ENCODE measurements around the gene WDR77.

WDR77 gene

GRCh38 chr1:111453706-111454105, 4.7 kb upstream of the WDR77 start:
- Histone ChIP-seq H3K27ac (ENCODE audit: low read depth, low read length) (no peak overlapping the region), H3K4me1 (ENCODE audit: control insufficient read depth, insufficient read depth, low read length) (peaks cover 4% of the 10 kb centered on the region), H3K9ac (ENCODE audit: low read length) (no peak overlapping the region), H3K36me3 (ENCODE audit: control insufficient read depth, insufficient read depth, low read length) (peaks cover 56% of the 10 kb centered on the region), H3K9me3 (ENCODE audit: control insufficient read depth, insufficient read depth, low read depth, low read length) (no peaks in the 10 kb centered on the region), H3K4me3 (ENCODE audit: low read depth, low read length) (no peak overlapping the region), H3K27me3 (ENCODE audit: control insufficient read depth, insufficient read depth, low read length) (no peaks in the 10 kb centered on the region)

- Histone ChIP-seq H3K27ac (ENCODE audit: low read depth, low read length) (no peak overlapping the region), H3K4me1 (ENCODE audit: control insufficient read depth, insufficient read depth, low read length) (peaks cover 7% of the 10 kb centered on the region), H3K9me3 (ENCODE audit: control insufficient read depth, insufficient read depth, low read depth, low read length) (no peaks in the 10 kb centered on the region), H3K27me3 (ENCODE audit: control insufficient read depth, insufficient read depth, low read length) (no peaks in the 10 kb centered on the region), H3K9ac (ENCODE audit: low read length) (no peak overlapping the region), H3K36me3 (ENCODE audit: control insufficient read depth, insufficient read depth, low read length) (peaks cover 46% of the 10 kb centered on the region), H3K4me3 (ENCODE audit: low read depth, low read length) (no peak overlapping the region)
These were observed 3.5 kb upstream of the WDR77 start for GRCh38 chr1:111452581-111452980.

- no peaks in the 10 kb centered on the region for H3K9me3 ChIP-seq (ENCODE audit: control insufficient read depth, insufficient read depth, low read depth, low read length)
- peak overlapping the region; percentile 74; the same call in 1 of the 2 replicates for H3K27ac ChIP-seq (ENCODE audit: low read depth, low read length)
- peaks cover 43% of the 10 kb centered on the region for H3K36me3 ChIP-seq (ENCODE audit: control insufficient read depth, insufficient read depth, low read length)
- H3K4me1 ChIP-seq (ENCODE audit: control insufficient read depth, insufficient read depth, low read length): peaks cover 11% of the 10 kb centered on the region
- H3K9ac ChIP-seq (ENCODE audit: low read length): peak overlapping the region; percentile 98
- peak overlapping the region; percentile 87 for H3K4me3 ChIP-seq (ENCODE audit: low read depth, low read length)
- no peaks in the 10 kb centered on the region for H3K27me3 ChIP-seq (ENCODE audit: control insufficient read depth, insufficient read depth, low read length)
These were observed 1.1 kb upstream of the WDR77 start for GRCh38 chr1:111450185-111450584.

- H3K9me3 ChIP-seq (ENCODE audit: control insufficient read depth, insufficient read depth, low read depth, low read length): no peaks in the 10 kb centered on the region
- H3K27ac ChIP-seq (ENCODE audit: low read depth, low read length): peak overlapping the region; percentile 74; the same call in 1 of the 2 replicates
- H3K4me1 ChIP-seq (ENCODE audit: control insufficient read depth, insufficient read depth, low read length): peaks cover 11% of the 10 kb centered on the region
- H3K36me3 ChIP-seq (ENCODE audit: control insufficient read depth, insufficient read depth, low read length): peaks cover 44% of the 10 kb centered on the region
- peak overlapping the region; percentile 87 for H3K4me3 ChIP-seq (ENCODE audit: low read depth, low read length)
- peak overlapping the region; percentile 98 for H3K9ac ChIP-seq (ENCODE audit: low read length)
- no peaks in the 10 kb centered on the region for H3K27me3 ChIP-seq (ENCODE audit: control insufficient read depth, insufficient read depth, low read length)
These were observed 604 bp upstream of the WDR77 start for GRCh38 chr1:111449703-111450017.

GRCh38 chr1:111448482-111448917, 556 bp downstream of the WDR77 start:
- peaks cover 44% of the 10 kb centered on the region for H3K36me3 ChIP-seq (ENCODE audit: control insufficient read depth, insufficient read depth, low read length)
- no peaks in the 10 kb centered on the region for H3K27me3 ChIP-seq (ENCODE audit: control insufficient read depth, insufficient read depth, low read length)
- H3K9me3 ChIP-seq (ENCODE audit: control insufficient read depth, insufficient read depth, low read depth, low read length): no peaks in the 10 kb centered on the region
- H3K27ac ChIP-seq (ENCODE audit: low read depth, low read length): peak overlapping the region; percentile 75; the same call in 1 of the 2 replicates
- H3K4me3 ChIP-seq (ENCODE audit: low read depth, low read length): peak overlapping the region; percentile 87
- H3K4me1 ChIP-seq (ENCODE audit: control insufficient read depth, insufficient read depth, low read length): peaks cover 11% of the 10 kb centered on the region
- H3K9ac ChIP-seq (ENCODE audit: low read length): peak overlapping the region; percentile 96

- Histone ChIP-seq H3K36me3 (ENCODE audit: control insufficient read depth, insufficient read depth, low read length) (peaks cover 51% of the 10 kb centered on the region), H3K9ac (ENCODE audit: low read length) (peak overlapping the region; percentile 96), H3K9me3 (ENCODE audit: control insufficient read depth, insufficient read depth, low read depth, low read length) (no peaks in the 10 kb centered on the region), H3K4me3 (ENCODE audit: low read depth, low read length) (peak overlapping the region; percentile 87), H3K4me1 (ENCODE audit: control insufficient read depth, insufficient read depth, low read length) (peaks cover 11% of the 10 kb centered on the region), H3K27me3 (ENCODE audit: control insufficient read depth, insufficient read depth, low read length) (no peaks in the 10 kb centered on the region), H3K27ac (ENCODE audit: low read depth, low read length) (no peak overlapping the region)
These were observed 1.8 kb downstream of the WDR77 start for GRCh38 chr1:111446967-111447892.

GRCh38 chr1:111446546-111446945, 2.5 kb downstream of the WDR77 start:
- Histone ChIP-seq H3K4me1 (ENCODE audit: control insufficient read depth, insufficient read depth, low read length) (peaks cover 11% of the 10 kb centered on the region), H3K9ac (ENCODE audit: low read length) (no peak overlapping the region), H3K9me3 (ENCODE audit: control insufficient read depth, insufficient read depth, low read depth, low read length) (no peaks in the 10 kb centered on the region), H3K27me3 (ENCODE audit: control insufficient read depth, insufficient read depth, low read length) (no peaks in the 10 kb centered on the region), H3K36me3 (ENCODE audit: control insufficient read depth, insufficient read depth, low read length) (peaks cover 57% of the 10 kb centered on the region), H3K4me3 (ENCODE audit: low read depth, low read length) (peak overlapping the region; percentile 87; the same call in 1 of the 2 replicates), H3K27ac (ENCODE audit: low read depth, low read length) (no peak overlapping the region)

- Histone ChIP-seq H3K9me3 (ENCODE audit: control insufficient read depth, insufficient read depth, low read depth, low read length) (no peaks in the 10 kb centered on the region), H3K4me3 (ENCODE audit: low read depth, low read length) (no peak overlapping the region), H3K4me1 (ENCODE audit: control insufficient read depth, insufficient read depth, low read length) (peaks cover 6% of the 10 kb centered on the region; the same call in 1 of the 2 replicates), H3K36me3 (ENCODE audit: control insufficient read depth, insufficient read depth, low read length) (peaks cover 83% of the 10 kb centered on the region), H3K27me3 (ENCODE audit: control insufficient read depth, insufficient read depth, low read length) (no peaks in the 10 kb centered on the region), H3K9ac (ENCODE audit: low read length) (no peak overlapping the region), H3K27ac (ENCODE audit: low read depth, low read length) (no peak overlapping the region)
These were observed 5.0 kb downstream of the WDR77 start for GRCh38 chr1:111444031-111444430.

- no peaks in the 10 kb centered on the region for H3K9me3 ChIP-seq (ENCODE audit: control insufficient read depth, insufficient read depth, low read depth, low read length)
- no peak overlapping the region for H3K27ac ChIP-seq (ENCODE audit: low read depth, low read length)
- no peaks in the 10 kb centered on the region for H3K27me3 ChIP-seq (ENCODE audit: control insufficient read depth, insufficient read depth, low read length)
- H3K4me1 ChIP-seq (ENCODE audit: control insufficient read depth, insufficient read depth, low read length): peaks cover 2% of the 10 kb centered on the region; the same call in 1 of the 2 replicates
- H3K36me3 ChIP-seq (ENCODE audit: control insufficient read depth, insufficient read depth, low read length): peaks cover 96% of the 10 kb centered on the region
- no peak overlapping the region for H3K4me3 ChIP-seq (ENCODE audit: low read depth, low read length)
- H3K9ac ChIP-seq (ENCODE audit: low read length): no peak overlapping the region
These were observed 6.6 kb downstream of the WDR77 start for GRCh38 chr1:111442457-111442856.

- no peaks in the 10 kb centered on the region for H3K27me3 ChIP-seq (ENCODE audit: control insufficient read depth, insufficient read depth, low read length)
- no peaks in the 10 kb centered on the region for H3K4me1 ChIP-seq (ENCODE audit: control insufficient read depth, insufficient read depth, low read length)
- H3K36me3 ChIP-seq (ENCODE audit: control insufficient read depth, insufficient read depth, low read length): peaks cover 94% of the 10 kb centered on the region
These were observed 7.4 kb downstream of the WDR77 start for GRCh38 chr1:111441573-111442192.

More at GRCh38 chr1:111441573-111442192, 7.4 kb downstream of the WDR77 start:
- no peak overlapping the region for H3K27ac ChIP-seq (ENCODE audit: low read depth, low read length)
- H3K4me3 ChIP-seq (ENCODE audit: low read depth, low read length): no peak overlapping the region
- H3K9me3 ChIP-seq (ENCODE audit: control insufficient read depth, insufficient read depth, low read depth, low read length): no peaks in the 10 kb centered on the region
- H3K9ac ChIP-seq (ENCODE audit: low read length): peak overlapping the region; percentile 13

All from HUES6 (cell line).